Activated T-cell treated with anti-CD3 and anti-CD28 coated beads, Interleukin-2, amount 50 U/mL, for 24 hours (primary cell): Measurements from ENCODE around the gene CELF3.

Source experiments
- DNase-seq: peaks from one replicate; pipeline ENCODE4 v3.0.0-alpha.2; 2020
- H3K27ac Mint-ChIP-seq: 2 replicates; pipeline ENCODE4 v1.8.0; 2020; ENCODE audit warnings: mild to moderate bottlenecking, mixed read lengths
- H3K27me3 Mint-ChIP-seq: 2 replicates; pipeline ENCODE4 v1.8.0; 2020; ENCODE audit warnings: mixed read lengths
- H3K36me3 Mint-ChIP-seq: 2 replicates; pipeline ENCODE4 v1.8.0; 2020; ENCODE audit warnings: low read depth, mixed read lengths
- H3K4me1 Mint-ChIP-seq: 2 replicates; pipeline ENCODE4 v1.8.0; 2020; ENCODE audit warnings: low read depth, mixed read lengths
- H3K4me3 Mint-ChIP-seq: 2 replicates; pipeline ENCODE4 v1.8.0; 2020; ENCODE audit warnings: mild to moderate bottlenecking, moderate library complexity, mixed read lengths
- H3K9me3 Mint-ChIP-seq: 2 replicates; pipeline ENCODE4 v1.8.0; 2020; ENCODE audit warnings: mixed read lengths

CELF3 gene

GRCh38 chr1:151713874-151714273 is 2.7 kb downstream of the CELF3 start:
- DNase-seq = no peak
- Mint-ChIP-seq H3K27me3 (peaks cover 62% of the 10 kb centered on the region), H3K27ac (no peak overlapping the region)

DNA sequence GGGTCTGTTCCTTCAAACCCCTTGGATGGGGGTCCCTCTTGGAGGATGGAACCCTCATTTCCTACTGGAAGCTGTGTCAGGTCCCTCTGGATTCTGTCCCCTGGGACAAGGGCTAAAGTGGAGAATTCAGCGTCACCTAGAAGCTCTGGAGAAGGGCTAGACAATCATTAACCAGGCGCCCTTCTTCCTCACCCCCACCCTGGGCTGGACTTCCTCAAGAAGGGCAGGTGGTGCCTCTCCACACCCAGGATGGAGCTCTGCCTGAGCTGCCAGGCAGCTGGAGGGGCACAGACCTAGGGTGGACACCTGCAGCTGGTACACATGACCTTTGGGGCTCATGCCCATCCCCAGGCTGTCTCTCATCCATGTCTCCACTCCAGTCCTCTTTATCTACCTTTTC is 3.6 kb downstream of the CELF3 start:
- Mint-ChIP-seq H3K36me3 (no peaks in the 10 kb centered on the region), H3K4me3 (no peak overlapping the region), H3K9me3 (no peaks in the 10 kb centered on the region), H3K27ac (no peak overlapping the region), H3K27me3 (peaks cover 54% of the 10 kb centered on the region), H3K4me1 (peaks cover 9% of the 10 kb centered on the region)
- DNase-seq = no peak

More at GRCh38 chr1:151713874-151714273, 2.7 kb downstream of the CELF3 start:
- no peaks in the 10 kb centered on the region for H3K36me3 Mint-ChIP-seq
- no peaks in the 10 kb centered on the region for H3K9me3 Mint-ChIP-seq
- H3K4me3 Mint-ChIP-seq = no peak overlapping the region
- peaks cover 9% of the 10 kb centered on the region for H3K4me1 Mint-ChIP-seq

DNA sequence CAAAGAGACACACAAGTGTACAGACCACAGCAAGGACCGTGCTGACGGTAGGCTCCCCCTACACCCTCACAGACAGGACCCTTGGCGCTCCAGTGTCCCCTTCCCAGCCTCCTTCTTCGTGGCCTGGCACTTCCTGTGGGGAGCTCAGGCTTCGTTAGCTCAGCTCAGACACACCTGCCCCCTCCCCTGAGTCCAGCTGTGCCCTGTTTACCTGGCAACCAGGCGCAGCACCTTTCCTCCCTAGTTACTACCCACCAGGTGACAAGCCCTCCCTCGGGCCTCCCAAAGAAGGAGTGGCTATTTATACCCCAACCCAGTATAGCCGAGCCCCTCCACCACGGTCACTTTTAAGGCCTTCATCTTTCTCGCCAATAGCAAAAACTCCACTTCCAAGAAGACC is 4.7 kb downstream of the CELF3 start:
- H3K36me3 Mint-ChIP-seq = no peaks in the 10 kb centered on the region
- H3K9me3 Mint-ChIP-seq = no peaks in the 10 kb centered on the region
- peaks cover 3% of the 10 kb centered on the region for H3K4me1 Mint-ChIP-seq
- no peak overlapping the region for H3K4me3 Mint-ChIP-seq
- H3K27me3 Mint-ChIP-seq = peaks cover 43% of the 10 kb centered on the region
- DNase-seq = no peak
- no peak overlapping the region for H3K27ac Mint-ChIP-seq

DNA sequence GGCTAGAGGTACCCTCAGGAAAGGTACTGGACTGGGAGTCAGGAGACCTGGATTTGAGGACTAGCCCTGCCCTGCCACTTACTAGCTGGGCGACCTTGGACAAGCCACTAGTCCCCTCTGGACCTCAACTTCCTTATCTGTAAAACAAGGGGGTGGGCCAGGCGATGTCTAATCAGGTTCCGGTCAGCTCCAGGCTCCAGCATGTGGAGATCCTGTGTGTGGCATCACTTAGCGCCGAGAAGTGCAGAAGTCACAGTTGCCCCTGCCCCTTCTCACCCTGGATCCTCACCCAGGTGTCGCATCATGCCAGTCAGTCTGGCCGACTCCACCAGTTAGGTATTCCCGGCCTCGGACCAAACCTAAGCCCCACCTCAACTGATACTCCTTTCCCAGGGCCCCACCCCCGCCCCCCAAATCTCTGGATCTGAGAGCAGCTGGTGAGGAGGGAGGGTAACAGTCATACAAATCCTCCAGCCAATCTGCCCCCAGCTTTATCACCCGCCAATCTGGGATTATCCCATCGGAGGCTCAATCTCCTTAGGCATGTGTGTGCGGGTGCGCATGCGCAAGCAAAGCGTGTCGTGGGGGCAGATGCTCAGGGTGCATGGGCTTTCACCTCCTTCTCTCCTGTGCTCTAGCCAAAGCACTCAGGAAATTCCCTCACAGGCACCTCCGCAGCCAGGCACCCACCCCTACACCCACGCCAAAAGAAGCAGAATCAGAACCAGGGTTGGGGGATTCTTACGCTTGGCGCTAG is 5.4 kb downstream of the CELF3 start:
- H3K36me3 Mint-ChIP-seq = no peaks in the 10 kb centered on the region
- H3K4me3 Mint-ChIP-seq = no peak overlapping the region
- H3K27me3 Mint-ChIP-seq = peaks cover 38% of the 10 kb centered on the region
- H3K9me3 Mint-ChIP-seq = no peaks in the 10 kb centered on the region
- no peaks in the 10 kb centered on the region for H3K4me1 Mint-ChIP-seq
- DNase-seq = no peak
- H3K27ac Mint-ChIP-seq = no peak overlapping the region

DNA sequence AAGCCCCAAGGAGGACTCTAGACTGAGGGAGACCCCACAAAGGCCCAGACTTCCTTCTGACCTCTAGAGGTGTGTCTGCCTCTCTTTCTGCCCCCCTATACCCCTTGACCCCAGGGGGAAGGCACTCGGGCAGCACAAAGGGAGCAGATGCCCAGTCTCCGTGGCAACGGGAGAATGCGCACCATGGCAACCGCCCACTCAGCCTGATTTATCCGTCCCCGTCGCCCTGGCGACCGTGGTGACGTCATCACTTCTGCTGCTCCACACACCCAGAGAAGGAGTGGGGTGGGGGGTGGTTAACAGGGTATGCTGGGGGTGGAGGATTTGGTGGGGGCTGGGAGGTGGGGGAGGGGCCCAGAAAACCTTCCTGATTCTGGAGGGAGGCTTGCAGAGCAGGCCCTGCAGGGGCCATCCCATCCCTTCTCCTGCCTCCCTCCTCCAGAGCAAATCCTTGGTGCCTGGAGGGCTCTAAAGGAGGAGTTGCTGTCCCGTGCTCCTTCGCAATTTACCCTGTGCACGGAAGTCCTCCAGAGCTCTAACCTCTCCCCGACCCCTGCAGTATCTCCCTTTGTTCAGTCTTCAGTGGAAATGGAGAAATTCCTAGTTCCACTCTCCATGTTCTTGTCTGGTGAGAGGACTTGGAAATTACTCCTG is 6.3 kb downstream of the CELF3 start:
- H3K4me1 Mint-ChIP-seq = no peaks in the 10 kb centered on the region
- H3K9me3 Mint-ChIP-seq = no peaks in the 10 kb centered on the region
- no peaks in the 10 kb centered on the region for H3K36me3 Mint-ChIP-seq
- H3K27me3 Mint-ChIP-seq = peaks cover 29% of the 10 kb centered on the region
- H3K27ac Mint-ChIP-seq = no peak overlapping the region
- H3K4me3 Mint-ChIP-seq = no peak overlapping the region
- DNase-seq = no peak

DNA sequence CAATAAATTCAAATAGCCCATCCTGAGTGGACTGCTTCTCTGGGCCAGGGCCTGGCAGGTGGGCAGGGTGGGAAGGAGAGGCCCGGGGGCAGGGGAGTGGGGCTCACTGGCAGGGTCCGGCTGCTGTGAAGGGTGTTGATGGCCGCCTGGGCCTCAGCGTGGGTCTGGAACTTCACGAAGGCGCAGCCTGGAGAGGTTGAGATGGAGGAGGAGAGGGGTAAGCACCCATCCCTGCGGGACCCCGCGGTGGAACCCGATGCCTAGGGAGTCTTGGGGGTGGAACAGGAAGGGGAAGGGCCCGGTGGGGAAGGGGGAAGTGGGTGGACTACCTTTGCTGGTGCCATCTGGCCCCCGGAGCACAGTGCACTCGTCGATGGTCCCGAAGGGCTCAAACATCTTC is 7.7 kb downstream of the CELF3 start:
- H3K4me3 Mint-ChIP-seq = no peak overlapping the region
- H3K4me1 Mint-ChIP-seq = no peaks in the 10 kb centered on the region
- no peaks in the 10 kb centered on the region for H3K9me3 Mint-ChIP-seq
- no peaks in the 10 kb centered on the region for H3K36me3 Mint-ChIP-seq
- H3K27ac Mint-ChIP-seq = no peak overlapping the region
- no peak for DNase-seq
- H3K27me3 Mint-ChIP-seq = peaks cover 15% of the 10 kb centered on the region

DNA sequence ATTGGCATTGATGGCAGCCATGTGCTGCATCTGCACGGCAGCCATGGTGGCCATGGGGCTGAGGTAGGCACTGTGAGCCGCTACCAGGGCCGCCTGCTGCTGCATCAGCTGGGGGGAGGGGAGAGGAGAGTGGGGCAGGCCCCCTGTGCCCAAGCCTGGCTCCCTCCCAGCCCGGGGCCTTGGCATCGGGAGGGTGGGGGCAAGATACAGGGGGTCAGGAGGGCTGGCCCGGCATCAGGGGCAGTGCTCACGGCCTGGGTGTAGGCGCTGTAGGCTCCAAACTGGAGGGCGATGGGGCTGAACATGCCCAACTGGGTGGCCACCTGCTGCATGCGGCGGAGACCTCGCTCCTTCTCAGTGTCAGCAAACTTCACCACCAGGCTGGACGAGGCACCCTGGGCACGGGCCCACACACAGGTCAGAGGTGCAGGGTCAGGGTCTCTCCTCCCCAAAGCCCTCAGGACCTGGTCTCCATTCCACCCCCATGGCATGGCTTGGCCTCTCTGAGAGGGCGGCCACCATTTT is 9.0 kb downstream of the CELF3 start:
- Mint-ChIP-seq H3K4me1 (peaks cover under 1% of the 10 kb centered on the region), H3K4me3 (no peak overlapping the region), H3K36me3 (no peaks in the 10 kb centered on the region), H3K27ac (no peak overlapping the region), H3K27me3 (peaks cover 7% of the 10 kb centered on the region), H3K9me3 (no peaks in the 10 kb centered on the region)
- no peak for DNase-seq

- Mint-ChIP-seq H3K9me3 (no peaks in the 10 kb centered on the region), H3K36me3 (no peaks in the 10 kb centered on the region), H3K4me3 (no peak overlapping the region), H3K27ac (no peak overlapping the region), H3K27me3 (peaks cover 3% of the 10 kb centered on the region), H3K4me1 (peaks cover 1% of the 10 kb centered on the region)
- no peak for DNase-seq
These were observed 9.9 kb downstream of the CELF3 start for GRCh38 chr1:151706464-151707415.

- no peak overlapping the region for H3K27ac Mint-ChIP-seq
- peaks cover 4% of the 10 kb centered on the region for H3K36me3 Mint-ChIP-seq
- no peaks in the 10 kb centered on the region for H3K27me3 Mint-ChIP-seq
- no peak for DNase-seq
- H3K4me3 Mint-ChIP-seq = no peak overlapping the region
- peaks cover 1% of the 10 kb centered on the region for H3K4me1 Mint-ChIP-seq
- no peaks in the 10 kb centered on the region for H3K9me3 Mint-ChIP-seq
These were observed 10.7 kb downstream of the CELF3 start for GRCh38 chr1:151705753-151706463.

DNA sequence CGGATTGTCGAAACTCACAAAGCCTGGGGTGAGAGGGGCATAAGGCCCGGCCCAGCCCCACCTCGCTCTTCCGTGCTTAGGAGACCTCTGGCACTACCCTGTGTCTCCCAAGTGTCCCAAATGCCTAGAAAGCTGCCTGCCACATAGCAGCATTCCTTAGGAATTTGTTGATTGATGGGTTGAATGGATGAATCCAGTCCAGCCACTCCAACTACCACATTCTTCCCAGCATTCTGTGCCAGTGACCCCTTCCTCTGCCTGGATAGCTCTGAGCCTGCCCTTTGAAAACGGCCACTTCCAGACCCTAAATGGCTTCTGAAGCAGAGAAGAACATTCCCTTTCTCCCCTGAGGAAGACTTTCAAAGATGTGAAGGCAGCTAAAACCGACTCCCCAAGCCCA is 11.5 kb downstream of the CELF3 start:
- H3K27ac Mint-ChIP-seq = no peak overlapping the region
- DNase-seq = no peak
- peaks cover 10% of the 10 kb centered on the region for H3K36me3 Mint-ChIP-seq
- H3K4me3 Mint-ChIP-seq = no peak overlapping the region
- H3K27me3 Mint-ChIP-seq = no peaks in the 10 kb centered on the region
- H3K4me1 Mint-ChIP-seq = peaks cover 1% of the 10 kb centered on the region
- no peaks in the 10 kb centered on the region for H3K9me3 Mint-ChIP-seq

GRCh38 chr1:151704246-151704645 is 12.4 kb downstream of the CELF3 start:
- no peak overlapping the region for H3K27ac Mint-ChIP-seq
- no peaks in the 10 kb centered on the region for H3K27me3 Mint-ChIP-seq
- H3K9me3 Mint-ChIP-seq = no peaks in the 10 kb centered on the region
- no peak for DNase-seq
- H3K4me3 Mint-ChIP-seq = no peak overlapping the region
- H3K4me1 Mint-ChIP-seq = peaks cover 1% of the 10 kb centered on the region
- H3K36me3 Mint-ChIP-seq = peaks cover 18% of the 10 kb centered on the region

GRCh38 chr1:151703813-151704212 is 12.8 kb downstream of the CELF3 start:
- Mint-ChIP-seq H3K4me1 (peaks cover 1% of the 10 kb centered on the region), H3K4me3 (no peak overlapping the region), H3K27ac (no peak overlapping the region), H3K9me3 (no peaks in the 10 kb centered on the region), H3K27me3 (no peaks in the 10 kb centered on the region), H3K36me3 (peaks cover 21% of the 10 kb centered on the region)
- DNase-seq = no peak

- no peak overlapping the region for H3K27ac Mint-ChIP-seq
- peaks cover 29% of the 10 kb centered on the region for H3K36me3 Mint-ChIP-seq
These were observed 13.7 kb downstream of the CELF3 start for GRCh38 chr1:151702936-151703335.

DNA sequence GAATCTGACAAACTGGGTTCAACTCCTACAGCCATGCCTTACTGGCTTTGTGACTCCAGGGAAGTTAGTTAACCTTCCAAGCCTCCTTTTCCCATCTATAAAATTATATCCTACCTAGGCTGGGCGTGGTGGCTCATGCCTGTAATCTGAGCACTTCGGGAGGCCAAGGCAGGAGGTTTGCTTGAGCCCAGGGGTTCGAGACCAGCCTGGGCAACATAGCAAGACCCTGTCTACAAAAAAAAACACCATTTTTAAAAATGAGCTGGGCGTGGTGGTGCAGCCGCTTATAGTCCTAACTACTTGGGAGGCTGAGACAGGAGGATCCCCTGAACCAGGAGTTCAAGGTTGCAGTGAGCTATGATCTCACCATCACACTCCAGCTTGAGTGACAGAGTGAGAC is 15.1 kb downstream of the CELF3 start:
- DNase-seq = no peak
- no peak overlapping the region for H3K27ac Mint-ChIP-seq
- H3K27me3 Mint-ChIP-seq = no peaks in the 10 kb centered on the region
- peaks cover 1% of the 10 kb centered on the region for H3K4me1 Mint-ChIP-seq
- H3K4me3 Mint-ChIP-seq = no peak overlapping the region
- peaks cover 40% of the 10 kb centered on the region for H3K36me3 Mint-ChIP-seq
- H3K9me3 Mint-ChIP-seq = no peaks in the 10 kb centered on the region

More at GRCh38 chr1:151702936-151703335, 13.7 kb downstream of the CELF3 start:
- H3K4me1 Mint-ChIP-seq = peaks cover 1% of the 10 kb centered on the region
- no peak for DNase-seq
- H3K9me3 Mint-ChIP-seq = no peaks in the 10 kb centered on the region
- H3K27me3 Mint-ChIP-seq = no peaks in the 10 kb centered on the region
- H3K4me3 Mint-ChIP-seq = no peak overlapping the region
